ENCODE measurements around the gene C2orf49. TPM values are rescaled to one million over a fixed set of nuclear protein-coding genes. Genes with fewer than 3 reads are reported as not detected.

Gene C2orf49
- total RNA-seq, 1 experiment from 2014 or later = 17.2 TPM

- TF ChIP-seq ZBTB33 (IDR thresholded peaks at IDR 0.05; ENCODE audit: extremely low read depth, insufficient replicate concordance, low read length) = no peak
- TF ChIP-seq TCF7L2 (IDR thresholded peaks at IDR 0.05; ENCODE audit: borderline replicate concordance, extremely low read depth, insufficient read depth, insufficient read length) = no peak
- no peak for TF ChIP-seq ELF1 (IDR thresholded peaks at IDR 0.05; ENCODE audit: borderline replicate concordance, low read depth)
- TF ChIP-seq, protein P1, sequence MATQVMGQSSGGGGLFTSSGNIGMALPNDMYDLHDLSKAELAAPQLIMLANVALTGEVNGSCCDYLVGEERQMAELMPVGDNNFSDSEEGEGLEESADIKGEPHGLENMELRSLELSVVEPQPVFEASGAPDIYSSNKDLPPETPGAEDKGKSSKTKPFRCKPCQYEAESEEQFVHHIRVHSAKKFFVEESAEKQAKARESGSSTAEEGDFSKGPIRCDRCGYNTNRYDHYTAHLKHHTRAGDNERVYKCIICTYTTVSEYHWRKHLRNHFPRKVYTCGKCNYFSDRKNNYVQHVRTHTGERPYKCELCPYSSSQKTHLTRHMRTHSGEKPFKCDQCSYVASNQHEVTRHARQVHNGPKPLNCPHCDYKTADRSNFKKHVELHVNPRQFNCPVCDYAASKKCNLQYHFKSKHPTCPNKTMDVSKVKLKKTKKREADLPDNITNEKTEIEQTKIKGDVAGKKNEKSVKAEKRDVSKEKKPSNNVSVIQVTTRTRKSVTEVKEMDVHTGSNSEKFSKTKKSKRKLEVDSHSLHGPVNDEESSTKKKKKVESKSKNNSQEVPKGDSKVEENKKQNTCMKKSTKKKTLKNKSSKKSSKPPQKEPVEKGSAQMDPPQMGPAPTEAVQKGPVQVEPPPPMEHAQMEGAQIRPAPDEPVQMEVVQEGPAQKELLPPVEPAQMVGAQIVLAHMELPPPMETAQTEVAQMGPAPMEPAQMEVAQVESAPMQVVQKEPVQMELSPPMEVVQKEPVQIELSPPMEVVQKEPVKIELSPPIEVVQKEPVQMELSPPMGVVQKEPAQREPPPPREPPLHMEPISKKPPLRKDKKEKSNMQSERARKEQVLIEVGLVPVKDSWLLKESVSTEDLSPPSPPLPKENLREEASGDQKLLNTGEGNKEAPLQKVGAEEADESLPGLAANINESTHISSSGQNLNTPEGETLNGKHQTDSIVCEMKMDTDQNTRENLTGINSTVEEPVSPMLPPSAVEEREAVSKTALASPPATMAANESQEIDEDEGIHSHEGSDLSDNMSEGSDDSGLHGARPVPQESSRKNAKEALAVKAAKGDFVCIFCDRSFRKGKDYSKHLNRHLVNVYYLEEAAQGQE (IDR thresholded peaks at IDR 0.05; ENCODE audit: low read depth) = no peak
- no peak for TF ChIP-seq ZNF274 (IDR thresholded peaks at IDR 0.05; ENCODE audit: low read depth, low read length)
- no peak for TF ChIP-seq EGR1 (IDR thresholded peaks at IDR 0.05; ENCODE audit: low read depth)
- no peak for TF ChIP-seq EZH2 (IDR thresholded peaks at IDR 0.05)
- no peak for TF ChIP-seq SIN3A (IDR thresholded peaks at IDR 0.05; ENCODE audit: low read depth)
- no peak for TF ChIP-seq POLR2AphosphoS5 (IDR thresholded peaks at IDR 0.05; ENCODE audit: low read depth, low read length)
- no peak for TF ChIP-seq JUND (IDR thresholded peaks at IDR 0.05)
- TF ChIP-seq SRF (IDR thresholded peaks at IDR 0.05; ENCODE audit: low read depth) = no peak
- TF ChIP-seq ZFX (IDR thresholded peaks at IDR 0.05) = no peak
- no peak for TF ChIP-seq CBX3 (IDR thresholded peaks at IDR 0.05; ENCODE audit: low read depth)
- no peak for TF ChIP-seq RAD21 (IDR thresholded peaks at IDR 0.05; ENCODE audit: low read depth)
- no peak for TF ChIP-seq POLR2A (IDR thresholded peaks at IDR 0.05; ENCODE audit: borderline replicate concordance, extremely low read depth, insufficient read depth, insufficient read length)
- no peak for TF ChIP-seq ATF3 (IDR thresholded peaks at IDR 0.05)
- no peak for TF ChIP-seq EZH2phosphoT487 (IDR thresholded peaks at IDR 0.05; ENCODE audit: borderline replicate concordance)
- TF ChIP-seq SP1 (IDR thresholded peaks at IDR 0.05; ENCODE audit: low read depth) = no peak
- no peak for TF ChIP-seq YY1 (IDR thresholded peaks at IDR 0.05; ENCODE audit: extremely low read depth, insufficient replicate concordance, low read depth, low read length)
- Histone ChIP-seq H3K9me3 (ENCODE audit: control insufficient read depth in 1 of 2, insufficient read depth in 1 of 2, low read depth in 1 of 2, low read length in 2 of 2) (no peaks in the 10 kb centered on the region), H3K4me3 (replicated peaks in 1 of 2; ENCODE audit: low read depth in 1 of 2, low read length in 2 of 2) (no peak overlapping the region), H4K20me1 (ENCODE audit: insufficient read depth) (no peaks in the 10 kb centered on the region), H3K4me2 (ENCODE audit: low read length) (no peak overlapping the region), H3K9ac (ENCODE audit: low read length) (no peak overlapping the region), H2AFZ (ENCODE audit: low read depth, low read length, poor library complexity, severe bottlenecking) (no peak overlapping the region), H3K27ac (ENCODE audit: low read depth, low read length) (no peak overlapping the region), H3K4me1 (ENCODE audit: control insufficient read depth in 1 of 2, insufficient read depth in 2 of 2, low read length in 2 of 2) (no peaks in the 10 kb centered on the region), H3K9me2 (ENCODE audit: insufficient read depth) (no peaks in the 10 kb centered on the region), H3K79me2 (ENCODE audit: insufficient read depth, low read length) (peaks cover 49% of the 10 kb centered on the region), H3K36me3 (ENCODE audit: control insufficient read depth in 1 of 2, insufficient read depth in 2 of 2, low read length in 2 of 2) (peaks cover 27 to 54% of the 10 kb centered on the region in 2 experiments; a peak in 2 of 4 replicates), H3K27me3 (ENCODE audit: insufficient read depth, low read length) (no peaks in the 10 kb centered on the region)
- no TSS peak for BruUV-seq (replicated peaks)
- CTCF ChIA-PET = interaction anchor here (1.2 kb wide), 1 partner anchor 150 kb away, joined by 5 read pairs; no protein-coding TSS in a partner anchor
- DNase-seq (ENCODE audit: low read depth, low spot score) (no peak), ATAC-seq (no peak)
- RAD21 ChIA-PET (ENCODE audit: low non-redundant PET in 1 of 2, low total read pairs in 2 of 2, uncharacterized antibody in 2 of 2, unreplicated experiment in 2 of 2) = no interaction called here
- intact Hi-C loops (cut with micrococcal nuclease) = no loop called here
- POLR2A ChIA-PET = no interaction called here
These were observed 33.8 kb downstream of the C2orf49 start for GRCh38 chr2:105371156-105371555.
